WTC11 (cell line): ENCODE data around the gene LPP. TPM values are rescaled to one million over a fixed set of nuclear protein-coding genes. Genes with fewer than 3 reads are reported as not detected.

Experiments used
- ATAC-seq: fragments of 200-7000 bp; cut with Tn5 transposase; 2 replicates; pipeline ENCODE4 v1.10.0; 2021; ENCODE audit warnings: mild to moderate bottlenecking, moderate library complexity
- CTCF ChIA-PET: fragments of 300-600 bp; sonication (Branson Sonifier 250); formaldehyde crosslinking; loops from one replicate; lab custom pipeline; 2021; ENCODE audit warnings: antibody characterized with exemption; lab: Charles Lee
- POLR2A ChIA-PET: fragments of 350-600 bp; sonication (Branson Sonifier 250); formaldehyde crosslinking; loops from one replicate; lab custom pipeline; 2021; ENCODE audit warnings: antibody characterized with exemption; lab: Charles Lee
- DNase-seq: peaks from one replicate; pipeline ENCODE4 v3.0.0; 2021; ENCODE audit warnings: low spot score
- H3K27ac Mint-ChIP-seq: 2 replicates; pipeline ENCODE4 v1.8.0; 2021; ENCODE audit warnings: mixed read lengths
- H3K27me3 Mint-ChIP-seq: 2 replicates; pipeline ENCODE4 v1.8.0; 2021; ENCODE audit warnings: low read depth, mild to moderate bottlenecking, moderate library complexity, mixed read lengths
- H3K36me3 Mint-ChIP-seq: 2 replicates; pipeline ENCODE4 v1.8.0; 2021; ENCODE audit warnings: mixed read lengths
- H3K4me1 Mint-ChIP-seq: 2 replicates; pipeline ENCODE4 v1.8.0; 2022; ENCODE audit warnings: mixed read lengths
- H3K4me3 Mint-ChIP-seq: 2 replicates; pipeline ENCODE4 v1.8.0; 2021; ENCODE audit warnings: mild to moderate bottlenecking, moderate library complexity, mixed read lengths
- H3K9me3 Mint-ChIP-seq: 2 replicates; pipeline ENCODE4 v1.8.0; 2021; ENCODE audit warnings: mixed read lengths
- CBFB ChIP-seq: sonication (generic); formaldehyde crosslinking; IDR thresholded peaks from 2 replicates; pipeline ENCODE4 v1.8.1; 2022; ENCODE audit warnings: mild to moderate bottlenecking, low read depth, missing genetic modification reagents
- E2F4 ChIP-seq: sonication (generic); formaldehyde crosslinking; IDR thresholded peaks from 2 replicates; pipeline ENCODE4 v1.8.1; 2022; ENCODE audit warnings: low read depth, mild to moderate bottlenecking, moderate library complexity, missing genetic modification reagents, borderline replicate concordance
- E2F5 ChIP-seq: sonication (generic); formaldehyde crosslinking; IDR thresholded peaks from 2 replicates; pipeline ENCODE4 v1.8.1; 2022; ENCODE audit warnings: mild to moderate bottlenecking, moderate library complexity, missing genetic modification reagents
- ERG ChIP-seq: fragments of 250-450 bp; sonication (Bioruptor Pico); IDR thresholded peaks from 2 replicates; pipeline ENCODE4 v1.8.0; 2021; ENCODE audit warnings: mild to moderate bottlenecking
- ESRRA ChIP-seq: sonication (generic); formaldehyde crosslinking; IDR thresholded peaks from 2 replicates; pipeline ENCODE4 v1.8.1; 2022; ENCODE audit warnings: mild to moderate bottlenecking, missing genetic modification reagents, borderline replicate concordance
- JAZF1 ChIP-seq: fragments of 250-450 bp; sonication (Bioruptor Pico); IDR thresholded peaks from 2 replicates; pipeline ENCODE4 v1.9.0; 2021; ENCODE audit warnings: moderate library complexity, mild to moderate bottlenecking, inconsistent platforms
- JUN ChIP-seq: sonication (generic); formaldehyde crosslinking; IDR thresholded peaks from 2 replicates; pipeline ENCODE4 v1.8.0; 2023; ENCODE audit warnings: mild to moderate bottlenecking, missing genetic modification reagents
- NR2C2 ChIP-seq: sonication (generic); formaldehyde crosslinking; IDR thresholded peaks from 2 replicates; pipeline ENCODE4 v1.8.0; 2022; ENCODE audit warnings: mild to moderate bottlenecking, missing genetic modification reagents
- OVOL2 ChIP-seq: fragments of 250-450 bp; sonication (Bioruptor Pico); IDR thresholded peaks from 2 replicates; pipeline ENCODE4 v1.9.0; 2021; ENCODE audit warnings: mild to moderate bottlenecking, borderline replicate concordance
- PRRX2 ChIP-seq: fragments of 250-450 bp; sonication (Bioruptor Pico); IDR thresholded peaks from 2 replicates; pipeline ENCODE4 v1.8.0; 2021; ENCODE audit warnings: mild to moderate bottlenecking
- RORB ChIP-seq: fragments of 250-450 bp; sonication (Bioruptor Pico); IDR thresholded peaks from 2 replicates; pipeline ENCODE4 v1.9.0; 2021; ENCODE audit warnings: mild to moderate bottlenecking
- ZBTB21 ChIP-seq: sonication (generic); formaldehyde crosslinking; IDR thresholded peaks from 2 replicates; pipeline ENCODE4 v1.8.1; 2023; ENCODE audit warnings: mild to moderate bottlenecking, missing genetic modification reagents, borderline replicate concordance
- ZNF138 ChIP-seq: sonication (generic); formaldehyde crosslinking; conservative IDR thresholded peaks from 2 replicates; pipeline ENCODE4 v1.8.1; 2022; ENCODE audit warnings: mild to moderate bottlenecking, moderate library complexity, missing genetic modification reagents
- ZNF232 ChIP-seq: sonication (generic); formaldehyde crosslinking; IDR thresholded peaks from 2 replicates; pipeline ENCODE4 v1.8.0; 2022; ENCODE audit warnings: mild to moderate bottlenecking, missing genetic modification reagents
- ZNF317 ChIP-seq: sonication (generic); formaldehyde crosslinking; IDR thresholded peaks from 2 replicates; pipeline ENCODE4 v1.8.1; 2023; ENCODE audit warnings: low read depth, mild to moderate bottlenecking, moderate library complexity, missing genetic modification reagents, borderline replicate concordance
- ZNF671 ChIP-seq: fragments of 250-450 bp; sonication (Bioruptor Pico); IDR thresholded peaks from 2 replicates; pipeline ENCODE4 v1.8.0; 2021; ENCODE audit warnings: mild to moderate bottlenecking
- total RNA-seq: library from RNA; stranded (reverse); gene quantifications from 3 replicates; pipeline ENCODE4 v1.2.3, GENCODE V29; 2021
- TF ChIP-seq, protein P1 (sequence below): sonication (generic); formaldehyde crosslinking; IDR thresholded peaks from 2 replicates; pipeline ENCODE4 v1.8.0; 2023; ENCODE audit warnings: mild to moderate bottlenecking, missing genetic modification reagents
- TF ChIP-seq, protein P2 (sequence below): sonication (generic); formaldehyde crosslinking; IDR thresholded peaks from 2 replicates; pipeline ENCODE4 v1.8.0; 2022; ENCODE audit warnings: mild to moderate bottlenecking, missing genetic modification reagents
- TF ChIP-seq, protein P3 (sequence below): sonication (generic); formaldehyde crosslinking; IDR thresholded peaks from 2 replicates; pipeline ENCODE4 v1.8.1; 2022; ENCODE audit warnings: mild to moderate bottlenecking, missing genetic modification reagents, moderate library complexity, borderline replicate concordance
- TF ChIP-seq, protein P4 (sequence below): sonication (generic); formaldehyde crosslinking; IDR thresholded peaks from 2 replicates; pipeline ENCODE4 v1.8.0; 2022; ENCODE audit warnings: mild to moderate bottlenecking, missing genetic modification reagents

The LPP gene
- total RNA-seq, 1 experiment from 2014 or later: 49.6 TPM

GRCh38 chr3:188817935-188818269 lies 663.9 kb downstream of the LPP start:
- Mint-ChIP-seq H3K36me3 (no peaks in the 10 kb centered on the region), H3K9me3 (no peaks in the 10 kb centered on the region), H3K4me1 (peaks cover 5% of the 10 kb centered on the region; the same call in 1 of the 2 replicates), H3K4me3 (no peak overlapping the region), H3K27me3 (no peaks in the 10 kb centered on the region), H3K27ac (no peak overlapping the region)
- ChIA-PET POLR2A (no interaction called here), CTCF (no interaction called here)
- TF ChIP-seq ZBTB21 (CRISPR knock-in tag): no peak
- TF ChIP-seq ZNF317 (CRISPR knock-in tag): no peak
- TF ChIP-seq OVOL2 (CRISPR knock-in tag): no peak
- TF ChIP-seq ESRRA (CRISPR knock-in tag): no peak
- no peak for TF ChIP-seq CBFB
- no peak for TF ChIP-seq JUN (CRISPR knock-in tag)
- TF ChIP-seq, protein P1, sequence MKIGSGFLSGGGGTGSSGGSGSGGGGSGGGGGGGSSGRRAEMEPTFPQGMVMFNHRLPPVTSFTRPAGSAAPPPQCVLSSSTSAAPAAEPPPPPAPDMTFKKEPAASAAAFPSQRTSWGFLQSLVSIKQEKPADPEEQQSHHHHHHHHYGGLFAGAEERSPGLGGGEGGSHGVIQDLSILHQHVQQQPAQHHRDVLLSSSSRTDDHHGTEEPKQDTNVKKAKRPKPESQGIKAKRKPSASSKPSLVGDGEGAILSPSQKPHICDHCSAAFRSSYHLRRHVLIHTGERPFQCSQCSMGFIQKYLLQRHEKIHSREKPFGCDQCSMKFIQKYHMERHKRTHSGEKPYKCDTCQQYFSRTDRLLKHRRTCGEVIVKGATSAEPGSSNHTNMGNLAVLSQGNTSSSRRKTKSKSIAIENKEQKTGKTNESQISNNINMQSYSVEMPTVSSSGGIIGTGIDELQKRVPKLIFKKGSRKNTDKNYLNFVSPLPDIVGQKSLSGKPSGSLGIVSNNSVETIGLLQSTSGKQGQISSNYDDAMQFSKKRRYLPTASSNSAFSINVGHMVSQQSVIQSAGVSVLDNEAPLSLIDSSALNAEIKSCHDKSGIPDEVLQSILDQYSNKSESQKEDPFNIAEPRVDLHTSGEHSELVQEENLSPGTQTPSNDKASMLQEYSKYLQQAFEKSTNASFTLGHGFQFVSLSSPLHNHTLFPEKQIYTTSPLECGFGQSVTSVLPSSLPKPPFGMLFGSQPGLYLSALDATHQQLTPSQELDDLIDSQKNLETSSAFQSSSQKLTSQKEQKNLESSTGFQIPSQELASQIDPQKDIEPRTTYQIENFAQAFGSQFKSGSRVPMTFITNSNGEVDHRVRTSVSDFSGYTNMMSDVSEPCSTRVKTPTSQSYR (CRISPR knock-in tag): no peak
- TF ChIP-seq E2F5: no peak
- TF ChIP-seq, protein P2, sequence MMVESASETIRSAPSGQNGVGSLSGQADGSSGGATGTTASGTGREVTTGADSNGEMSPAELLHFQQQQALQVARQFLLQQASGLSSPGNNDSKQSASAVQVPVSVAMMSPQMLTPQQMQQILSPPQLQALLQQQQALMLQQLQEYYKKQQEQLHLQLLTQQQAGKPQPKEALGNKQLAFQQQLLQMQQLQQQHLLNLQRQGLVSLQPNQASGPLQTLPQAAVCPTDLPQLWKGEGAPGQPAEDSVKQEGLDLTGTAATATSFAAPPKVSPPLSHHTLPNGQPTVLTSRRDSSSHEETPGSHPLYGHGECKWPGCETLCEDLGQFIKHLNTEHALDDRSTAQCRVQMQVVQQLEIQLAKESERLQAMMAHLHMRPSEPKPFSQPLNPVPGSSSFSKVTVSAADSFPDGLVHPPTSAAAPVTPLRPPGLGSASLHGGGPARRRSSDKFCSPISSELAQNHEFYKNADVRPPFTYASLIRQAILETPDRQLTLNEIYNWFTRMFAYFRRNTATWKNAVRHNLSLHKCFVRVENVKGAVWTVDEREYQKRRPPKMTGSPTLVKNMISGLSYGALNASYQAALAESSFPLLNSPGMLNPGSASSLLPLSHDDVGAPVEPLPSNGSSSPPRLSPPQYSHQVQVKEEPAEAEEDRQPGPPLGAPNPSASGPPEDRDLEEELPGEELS (CRISPR knock-in tag): no peak
- TF ChIP-seq ZNF138 (CRISPR knock-in tag): no peak
- DNase-seq (no peak), ATAC-seq (no peak)

- POLR2A ChIA-PET: no interaction called here
- no peaks in the 10 kb centered on the region for H3K27me3 Mint-ChIP-seq
- H3K27ac Mint-ChIP-seq: no peak overlapping the region
- no peaks in the 10 kb centered on the region for H3K36me3 Mint-ChIP-seq
- ATAC-seq: no peak
- TF ChIP-seq ZNF232 (CRISPR knock-in tag) (no peak), JAZF1 (CRISPR knock-in tag) (no peak), E2F4 (CRISPR knock-in tag) (no peak), ERG (CRISPR knock-in tag) (no peak), RORB (CRISPR knock-in tag) (no peak), ZNF671 (CRISPR knock-in tag) (no peak), PRRX2 (no peak), NR2C2 (CRISPR knock-in tag) (no peak)
- TF ChIP-seq, protein P2 (CRISPR knock-in tag): no peak
- TF ChIP-seq, protein P3, sequence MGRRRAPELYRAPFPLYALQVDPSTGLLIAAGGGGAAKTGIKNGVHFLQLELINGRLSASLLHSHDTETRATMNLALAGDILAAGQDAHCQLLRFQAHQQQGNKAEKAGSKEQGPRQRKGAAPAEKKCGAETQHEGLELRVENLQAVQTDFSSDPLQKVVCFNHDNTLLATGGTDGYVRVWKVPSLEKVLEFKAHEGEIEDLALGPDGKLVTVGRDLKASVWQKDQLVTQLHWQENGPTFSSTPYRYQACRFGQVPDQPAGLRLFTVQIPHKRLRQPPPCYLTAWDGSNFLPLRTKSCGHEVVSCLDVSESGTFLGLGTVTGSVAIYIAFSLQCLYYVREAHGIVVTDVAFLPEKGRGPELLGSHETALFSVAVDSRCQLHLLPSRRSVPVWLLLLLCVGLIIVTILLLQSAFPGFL (CRISPR knock-in tag): no peak
- TF ChIP-seq, protein P4, sequence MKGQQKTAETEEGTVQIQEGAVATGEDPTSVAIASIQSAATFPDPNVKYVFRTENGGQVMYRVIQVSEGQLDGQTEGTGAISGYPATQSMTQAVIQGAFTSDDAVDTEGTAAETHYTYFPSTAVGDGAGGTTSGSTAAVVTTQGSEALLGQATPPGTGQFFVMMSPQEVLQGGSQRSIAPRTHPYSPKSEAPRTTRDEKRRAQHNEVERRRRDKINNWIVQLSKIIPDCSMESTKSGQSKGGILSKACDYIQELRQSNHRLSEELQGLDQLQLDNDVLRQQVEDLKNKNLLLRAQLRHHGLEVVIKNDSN (CRISPR knock-in tag): no peak
- TF ChIP-seq, all 79 proteins: peak for 0
- Mint-ChIP-seq H3K4me3 (no peak overlapping the region), H3K9me3 (no peaks in the 10 kb centered on the region), H3K4me1 (peaks cover 5% of the 10 kb centered on the region; the same call in 1 of the 2 replicates)
- CTCF ChIA-PET: interaction anchor here (1.2 kb wide), 1 partner anchor 136 kb away, joined by 4 read pairs; no protein-coding TSS in a partner anchor
- DNase-seq: no peak
Observed at GRCh38 chr3:188818282-188818681, 664.3 kb downstream of the LPP start.
